NOMO-1 treated with dmso at 0.1 percent for 144 hours (cell line): Measurements from ENCODE around the gene XIST.
"Not testable (repeated sequence)": the region's sequence is repeated elsewhere in the genome, so short reads cannot be mapped to it uniquely, and the experiment has no call there.

ENCODE experiments used
- DNase-seq: peaks from one replicate; lab custom pipeline; 2025; ENCODE audit not compliant: unreplicated experiment; lab: John Stamatoyannopoulos, UW

XIST gene

DNA sequence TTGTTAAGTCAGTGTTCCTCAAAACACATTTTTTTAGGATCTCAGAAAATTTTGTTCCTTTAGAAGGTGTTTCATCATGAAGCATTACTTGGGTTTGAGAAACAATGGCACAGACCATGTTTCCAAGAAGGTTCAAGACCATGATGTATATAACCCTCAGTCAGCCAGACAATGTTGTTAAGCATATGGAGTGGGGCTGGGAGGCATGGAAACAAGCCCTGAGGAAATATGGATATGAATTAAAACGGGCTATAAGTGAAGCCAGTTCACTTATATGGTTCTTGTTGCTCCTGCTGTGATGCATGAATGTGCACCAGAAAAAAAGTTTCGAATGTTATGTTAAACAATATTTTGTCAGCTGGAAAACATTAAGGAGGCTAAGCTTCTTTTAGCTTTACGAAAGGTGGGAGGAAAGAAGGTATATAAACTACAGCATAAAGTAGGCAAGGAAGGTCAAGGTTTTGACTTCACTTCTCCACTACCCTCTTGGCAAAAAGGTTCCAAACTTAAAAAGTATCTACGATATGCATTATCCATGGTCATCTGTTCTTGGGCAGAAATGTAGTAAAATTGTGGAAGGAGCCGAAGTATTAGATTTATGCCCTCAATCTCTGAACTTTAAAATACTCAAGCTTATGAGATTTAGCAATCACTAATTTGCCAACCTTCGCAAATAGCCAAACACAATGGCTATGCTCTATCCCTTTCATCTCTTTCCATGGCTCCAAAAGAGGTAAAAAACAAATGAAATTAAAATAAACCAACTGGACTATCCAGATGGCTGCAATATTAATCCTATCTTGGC, 12.2 kb downstream of the XIST start:
- DNase-seq, result no peak

DNA sequence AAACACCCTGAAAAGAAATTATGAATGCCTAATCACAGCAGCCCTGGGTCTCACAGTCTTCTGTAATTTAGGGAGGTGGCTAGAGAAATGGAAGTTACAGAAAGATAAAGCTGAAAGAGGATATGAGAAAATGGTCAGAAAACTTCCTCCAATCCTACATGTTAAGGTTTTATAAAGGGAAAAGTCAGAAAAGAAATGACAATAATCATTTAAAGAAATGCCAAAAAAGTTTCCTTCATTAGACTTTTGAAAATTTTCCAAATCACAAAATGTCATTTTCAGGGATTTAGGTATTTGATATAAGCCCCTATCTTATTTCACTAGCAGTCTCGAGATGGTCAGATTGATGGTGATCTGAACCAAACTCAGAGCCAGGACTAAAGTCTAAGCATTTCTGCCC, 13.4 kb downstream of the XIST start:
- DNase-seq, result no peak

GRCh38 chrX:73838123-73838522, 14.4 kb downstream of the XIST start:
- DNase-seq, result no peak

- no peak for DNase-seq
Measured at GRCh38 chrX:73836956-73837477, 15.5 kb downstream of the XIST start.

DNA sequence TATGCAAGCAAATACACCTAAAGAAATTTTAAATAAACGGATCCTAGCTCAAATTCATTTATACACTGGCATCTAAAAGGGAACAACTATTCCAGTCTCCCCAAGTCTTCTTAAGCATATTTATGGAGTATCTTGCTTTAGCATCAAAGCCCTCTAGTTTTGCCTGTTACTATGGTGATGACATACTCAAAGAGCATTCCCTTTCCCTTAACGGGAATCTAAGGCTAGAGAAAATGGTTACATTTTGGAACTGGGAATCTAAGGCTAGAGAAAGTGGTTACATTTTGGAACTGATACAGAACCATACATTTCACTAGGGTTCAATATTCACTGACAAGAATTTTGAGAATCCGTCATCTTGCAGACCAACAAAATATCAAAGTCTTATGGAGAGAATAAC, 18.3 kb downstream of the XIST start:
- no peak for DNase-seq

- DNase-seq, result no peak
Measured at GRCh38 chrX:73832319-73832718, 20.2 kb downstream of the XIST start.

- DNase-seq, result peak; percentile 16
Measured at GRCh38 chrX:73831500-73831899, 21.0 kb downstream of the XIST start.

DNA sequence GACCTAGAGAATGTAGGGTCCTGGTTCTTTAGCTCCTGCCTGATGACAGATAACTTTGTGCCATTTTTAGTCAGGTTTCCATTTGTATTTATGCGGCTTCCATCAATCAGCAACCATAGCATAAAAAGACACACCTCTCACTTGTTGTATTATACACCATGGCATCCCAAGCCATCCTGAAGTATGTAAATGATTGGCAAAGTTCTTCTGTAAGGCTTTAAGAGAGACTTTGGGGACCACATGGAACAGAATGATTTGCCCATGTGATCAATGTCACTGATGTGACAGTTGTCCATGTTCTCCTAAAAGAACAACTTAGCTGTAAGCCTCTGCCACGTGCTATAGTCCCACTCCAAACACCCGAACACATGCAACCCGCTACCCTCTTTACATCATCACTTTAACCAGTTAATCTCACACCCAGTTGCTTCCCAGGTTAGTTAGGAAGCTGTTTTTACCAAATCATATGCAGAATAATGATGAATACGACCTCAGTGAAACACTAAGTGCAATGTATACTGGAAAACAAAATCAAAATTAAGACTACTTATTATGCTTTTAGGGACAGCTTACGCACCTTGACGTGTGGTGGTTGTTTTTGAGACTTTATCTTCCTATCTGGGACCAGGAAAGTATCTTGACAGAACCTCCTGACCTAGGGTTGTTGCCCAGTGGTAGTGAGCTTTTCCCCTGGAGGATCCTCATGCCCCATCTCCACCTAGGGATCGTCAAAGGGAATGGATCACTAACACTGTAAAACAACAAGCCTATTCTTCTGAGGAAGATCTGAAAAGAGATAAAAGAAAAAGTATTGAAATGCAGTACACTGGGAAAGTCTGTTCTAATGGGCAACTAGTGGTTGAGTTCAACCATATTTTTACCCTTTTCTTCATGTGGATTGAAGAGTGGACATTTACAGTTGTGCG, 21.8 kb downstream of the XIST start:
- no peak for DNase-seq

- no peak for DNase-seq
Measured at GRCh38 chrX:73829890-73830466, 22.5 kb downstream of the XIST start.

DNA sequence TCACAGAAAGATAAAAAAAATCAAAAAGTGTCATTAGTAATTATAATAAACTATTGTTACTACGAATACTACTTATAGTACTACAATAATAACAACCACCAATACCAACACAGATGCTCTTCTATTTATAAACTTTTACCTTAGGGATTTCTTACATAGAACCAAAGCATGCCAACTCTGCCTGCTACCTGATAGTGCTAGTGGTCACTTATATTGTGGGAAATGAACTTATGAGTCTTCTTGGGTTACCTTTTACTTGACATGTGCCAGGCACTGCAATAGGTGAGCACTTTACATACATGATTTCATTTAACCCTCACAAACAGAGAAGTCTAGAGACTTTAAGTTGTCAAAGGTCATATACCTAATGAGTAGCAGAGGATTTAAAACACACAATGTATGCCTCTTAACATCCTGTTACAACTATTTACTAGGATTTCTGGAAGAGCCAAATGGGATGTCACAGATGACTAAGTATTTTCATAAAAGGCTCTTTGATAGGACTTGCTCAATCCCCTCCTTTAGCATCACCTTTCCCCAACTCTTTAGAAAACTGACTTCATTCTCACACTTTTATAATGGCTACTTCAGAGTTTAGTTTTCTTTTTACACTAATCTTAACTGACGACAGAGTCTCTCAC, 24.3 kb downstream of the XIST start:
- DNase-seq, result no peak

GRCh38 chrX:73827406-73827805, 25.1 kb downstream of the XIST start:
- DNase-seq, result no peak

- DNase-seq, result no peak
Measured at GRCh38 chrX:73826996-73827395, 25.5 kb downstream of the XIST start.

GRCh38 chrX:73825569-73825968, 26.9 kb downstream of the XIST start:
- DNase-seq, result no peak

DNA sequence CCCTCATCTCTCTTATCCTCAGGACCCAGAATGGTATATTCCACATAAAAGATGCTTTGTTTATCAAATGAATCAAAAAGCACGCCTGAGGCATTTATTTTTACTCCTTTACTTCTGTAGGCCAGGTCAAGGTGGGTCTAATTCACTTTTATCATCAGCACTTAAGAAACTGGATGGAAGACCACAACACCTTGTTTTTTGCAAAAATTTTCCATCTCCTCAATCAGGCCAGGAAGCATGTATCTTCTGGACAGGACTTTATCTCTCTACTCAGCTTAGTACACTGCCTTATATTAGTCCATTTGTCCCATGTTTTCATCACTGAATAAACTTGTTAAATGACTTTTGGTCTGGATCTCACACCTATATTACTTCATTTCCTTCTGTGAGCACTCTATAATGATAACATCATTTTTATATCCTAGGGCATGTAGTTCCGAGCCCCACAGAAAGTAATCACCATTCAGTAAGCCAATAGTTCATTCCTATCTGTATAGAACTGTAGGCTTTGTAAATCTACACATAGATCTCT, 29.0 kb downstream of the XIST start:
- DNase-seq, result no peak

DNA sequence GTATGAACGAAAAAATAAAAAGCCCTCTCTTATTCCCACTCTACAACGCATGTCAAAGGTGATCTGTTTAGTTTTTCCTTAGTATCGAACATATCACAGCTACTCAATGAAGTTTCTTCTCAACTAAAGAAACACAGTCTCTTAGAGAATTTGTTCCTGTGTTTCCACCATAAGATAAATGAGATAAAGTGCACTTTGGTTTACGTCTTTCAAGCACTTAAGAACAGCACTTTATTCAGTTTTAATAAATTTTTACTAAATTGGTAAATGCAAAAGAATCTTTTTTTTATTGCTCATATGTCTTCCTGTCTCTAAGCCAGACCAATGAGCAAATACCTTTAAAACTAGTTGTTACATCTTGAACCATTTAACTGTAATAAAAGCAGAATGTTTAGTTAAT, 29.7 kb downstream of the XIST start:
- DNase-seq, result no peak

GRCh38 chrX:73821921-73822559, 30.5 kb downstream of the XIST start:
- DNase-seq, result no peak

DNA sequence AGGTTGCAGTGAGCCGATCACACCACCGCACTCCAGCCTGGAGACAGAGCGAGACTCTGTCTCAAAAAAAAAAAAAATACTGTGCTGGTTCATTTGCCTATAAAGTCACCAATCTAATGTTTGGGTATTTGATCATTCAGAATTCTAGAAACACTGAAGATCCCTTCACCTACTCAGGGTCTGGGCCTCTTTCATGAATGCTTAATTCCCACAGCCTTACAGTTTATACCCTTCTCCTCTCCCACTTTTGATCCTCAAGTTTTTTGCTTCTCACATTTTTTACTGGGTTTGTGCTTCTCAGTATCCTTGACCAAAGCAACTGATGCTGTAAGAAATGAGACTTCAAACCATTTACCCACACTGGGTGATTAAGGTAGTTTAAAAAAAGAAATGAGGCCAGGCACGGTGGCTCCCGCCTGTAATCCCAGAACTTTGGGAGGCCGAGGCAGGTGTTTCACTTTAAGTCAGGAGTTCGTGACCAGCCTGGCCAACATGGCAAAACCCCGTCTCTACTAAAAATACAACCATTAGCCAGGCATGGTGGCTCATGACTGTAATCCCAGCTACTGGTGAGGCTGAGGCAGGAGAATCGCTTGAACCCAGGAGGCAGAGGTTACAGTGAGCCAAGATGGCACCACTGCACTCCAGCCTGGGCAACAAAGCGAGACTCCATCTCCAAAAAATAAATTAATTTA, 32.5 kb downstream of the XIST start:
- DNase-seq, result not testable (repeated sequence)

DNA sequence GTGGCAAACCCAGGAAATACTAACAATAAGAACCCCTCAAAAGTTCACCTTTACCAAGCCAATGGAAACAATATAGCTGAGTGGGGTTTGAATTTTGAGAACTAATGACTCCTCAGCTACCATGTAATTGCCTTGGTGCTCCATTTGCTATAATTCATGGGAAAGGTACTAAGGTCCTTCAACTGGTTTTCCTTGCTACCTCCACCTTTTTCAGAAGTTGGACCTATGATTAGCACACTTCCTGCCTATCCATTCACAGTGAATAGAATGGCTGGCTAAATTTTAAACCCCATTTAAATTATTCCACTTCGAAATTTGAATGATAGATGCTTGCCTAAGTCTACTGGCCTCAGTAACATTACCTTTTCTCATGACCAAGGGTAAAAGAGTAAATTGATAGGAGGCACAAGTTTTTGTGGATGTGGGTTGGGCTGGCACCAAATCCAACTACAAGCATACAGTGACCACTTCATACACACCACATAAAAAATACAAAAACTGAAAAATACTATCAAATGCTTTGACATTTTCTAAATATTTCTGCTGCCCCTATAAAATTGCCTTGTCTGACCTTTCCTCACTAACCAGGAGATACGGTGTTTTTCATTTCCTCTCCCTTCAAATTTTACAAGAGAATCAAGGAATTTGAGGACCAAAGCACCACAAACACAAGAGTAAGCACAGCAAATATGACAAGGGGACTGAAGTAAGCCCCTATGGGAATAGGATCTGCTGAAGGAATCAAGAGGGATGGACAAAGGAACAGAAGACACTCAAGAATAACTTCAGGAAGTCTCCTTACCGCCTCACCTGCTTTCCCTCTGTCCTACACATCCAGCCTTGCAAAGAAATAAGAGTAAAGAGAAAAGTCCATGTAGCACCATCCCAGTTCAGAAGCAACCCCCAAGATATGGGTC, 34.1 kb downstream of the XIST start:
- DNase-seq, result no peak
